HG03571 (cell line): Measurements from ENCODE around the gene KCTD21.

Experiments used
- ATAC-seq: cut with Tn5 transposase; IDR thresholded peaks from one replicate; pipeline ENCODE4 v1.9.1; 2021; ENCODE audit not compliant: unreplicated experiment

The KCTD21 gene

GRCh38 chr11:78202733-78203167 is 14.3 kb upstream of the KCTD21 start:
- ATAC-seq, result no peak

- ATAC-seq, result no peak
Observed at GRCh38 chr11:78201096-78201818, 12.8 kb upstream of the KCTD21 start.

DNA sequence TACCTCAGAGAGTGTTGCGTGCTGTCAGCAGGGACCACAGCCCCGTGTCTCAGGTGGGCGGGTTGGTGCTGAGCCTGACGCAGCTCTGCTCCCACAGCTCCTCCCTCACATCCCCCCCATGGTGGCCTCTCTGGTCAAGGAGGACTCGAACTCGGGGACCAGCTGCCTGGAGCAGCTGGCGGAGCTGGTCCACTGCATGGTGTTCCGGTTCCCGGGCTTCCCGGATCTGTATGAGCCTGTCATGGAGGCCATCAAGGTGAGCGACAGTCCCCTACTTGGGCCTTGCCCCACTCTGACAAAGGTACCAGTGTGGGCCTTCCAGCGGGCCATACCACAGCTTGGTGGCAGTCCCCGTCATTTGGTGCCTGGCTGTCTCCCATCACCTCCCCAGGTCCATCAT is 12.1 kb upstream of the KCTD21 start:
- no peak for ATAC-seq

DNA sequence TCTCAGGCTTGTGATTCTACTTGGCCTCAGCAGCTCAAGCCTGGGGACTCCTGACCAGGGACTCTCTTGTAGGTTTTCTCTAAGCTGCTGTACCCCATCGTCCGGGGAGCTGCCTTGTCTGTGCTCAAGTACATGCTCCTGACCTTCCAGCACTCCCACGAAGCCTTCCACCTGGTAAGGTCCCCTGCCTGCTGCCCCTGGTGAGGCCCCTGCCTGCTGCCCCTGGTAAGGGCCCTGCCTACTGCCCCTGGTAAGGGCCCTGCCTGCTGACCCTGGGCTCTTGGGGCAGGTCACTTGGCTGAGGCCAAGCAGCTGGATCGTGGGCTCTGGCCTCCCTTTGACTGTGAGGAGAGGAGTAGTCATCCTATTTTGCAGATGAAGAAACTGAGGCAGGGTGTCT is 11.6 kb upstream of the KCTD21 start:
- ATAC-seq, result no peak

DNA sequence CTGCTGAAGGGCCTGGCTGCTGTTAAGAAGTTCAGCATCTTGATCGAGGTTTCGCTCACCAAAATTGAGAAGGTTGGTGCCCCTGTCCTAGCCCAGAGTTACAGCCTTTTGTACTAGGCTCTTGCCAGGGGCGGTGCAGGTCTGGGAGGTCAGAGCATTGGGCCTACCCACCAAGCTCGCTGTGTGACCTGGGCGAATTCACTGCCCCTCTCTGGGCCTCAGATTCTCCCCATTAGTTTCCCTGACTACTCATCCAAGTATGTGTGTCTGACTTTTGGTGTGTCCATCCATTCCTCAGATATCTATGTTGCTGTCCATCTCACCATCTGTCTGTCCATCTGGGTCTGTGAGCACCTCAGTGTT is 11.2 kb upstream of the KCTD21 start:
- no peak for ATAC-seq

DNA sequence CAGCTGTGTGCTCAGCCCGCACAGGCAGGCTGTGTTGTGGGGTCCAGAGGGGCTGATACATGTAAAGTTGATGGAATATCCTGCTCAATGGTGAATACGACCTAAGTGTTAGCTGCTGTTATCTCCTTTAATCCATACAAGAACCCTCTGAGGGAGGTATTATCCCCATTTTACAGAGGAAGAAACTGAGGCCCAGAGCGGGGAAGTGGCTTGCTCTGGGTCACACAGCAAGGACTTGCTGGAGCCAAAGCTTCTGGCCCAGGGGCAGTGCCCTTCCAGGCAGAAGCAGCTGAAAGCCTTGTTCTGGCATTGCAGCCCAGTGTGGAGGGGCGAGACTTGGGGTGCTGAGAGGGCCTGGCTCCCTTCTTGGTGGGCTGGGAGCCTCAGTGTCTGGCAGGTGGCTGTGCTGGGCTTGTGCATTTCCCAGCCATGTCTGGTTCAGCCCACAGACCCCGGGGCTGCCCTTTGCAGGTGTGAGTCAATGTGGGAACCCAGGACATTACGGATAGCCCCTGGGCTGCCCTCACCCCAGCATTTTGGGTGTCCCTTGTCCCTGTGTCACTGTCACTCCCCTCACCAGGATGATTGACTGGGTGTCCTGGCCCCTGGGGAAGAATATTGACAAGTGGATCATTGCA is 10.7 kb upstream of the KCTD21 start:
- no peak for ATAC-seq

DNA sequence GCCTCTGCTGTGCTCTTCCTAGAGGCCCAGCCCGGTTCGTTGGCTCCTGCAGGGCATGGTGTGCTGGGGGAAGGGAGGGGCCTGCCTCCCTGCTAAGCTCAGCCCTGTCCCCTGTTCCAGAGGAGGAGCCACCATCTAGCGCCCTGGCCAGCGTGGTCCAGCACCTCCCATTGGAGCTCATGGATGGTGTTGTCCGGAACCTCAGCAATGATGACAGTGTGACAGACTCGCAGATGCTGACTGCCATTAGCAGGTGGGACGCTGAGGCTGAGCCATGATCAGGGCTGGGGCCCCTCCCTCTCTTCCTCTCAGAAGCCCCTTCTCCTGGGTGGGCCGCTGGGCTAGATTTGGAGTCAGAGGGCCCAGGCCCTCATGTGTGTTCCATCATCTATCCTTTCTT is 9.4 kb upstream of the KCTD21 start:
- ATAC-seq, result no peak

- ATAC-seq, result no peak
Observed at GRCh38 chr11:78196661-78197091, 8.2 kb upstream of the KCTD21 start.

DNA sequence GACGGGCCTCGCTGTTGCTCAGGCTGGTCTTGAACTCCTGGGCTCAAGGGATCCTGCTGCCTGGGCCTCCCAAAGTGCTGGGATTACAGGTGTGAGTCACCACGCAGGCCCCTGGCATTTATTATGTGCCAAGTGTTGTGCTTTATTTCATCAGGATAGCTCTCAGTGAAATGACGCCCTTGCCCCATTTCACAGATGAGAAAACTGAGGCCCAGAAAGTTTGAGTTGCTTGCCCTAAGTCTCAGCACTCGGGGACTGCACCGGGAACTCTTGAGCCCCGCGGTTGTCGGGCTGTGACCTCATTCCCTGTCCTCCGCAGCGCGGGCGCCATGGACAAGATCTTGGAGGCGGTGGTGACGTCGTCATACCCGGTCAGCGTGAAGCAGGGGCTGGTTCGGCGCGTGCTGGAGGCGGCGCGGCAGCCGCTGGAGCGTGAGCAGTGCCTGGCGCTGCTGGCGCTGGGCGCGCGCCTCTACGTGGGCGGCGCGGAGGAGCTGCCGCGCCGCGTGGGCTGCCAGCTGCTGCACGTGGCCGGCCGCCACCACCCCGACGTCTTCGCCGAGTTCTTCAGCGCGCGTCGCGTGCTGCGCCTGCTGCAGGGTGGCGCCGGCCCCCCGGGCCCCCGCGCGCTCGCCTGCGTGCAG is 7.6 kb upstream of the KCTD21 start:
- no peak for ATAC-seq

DNA sequence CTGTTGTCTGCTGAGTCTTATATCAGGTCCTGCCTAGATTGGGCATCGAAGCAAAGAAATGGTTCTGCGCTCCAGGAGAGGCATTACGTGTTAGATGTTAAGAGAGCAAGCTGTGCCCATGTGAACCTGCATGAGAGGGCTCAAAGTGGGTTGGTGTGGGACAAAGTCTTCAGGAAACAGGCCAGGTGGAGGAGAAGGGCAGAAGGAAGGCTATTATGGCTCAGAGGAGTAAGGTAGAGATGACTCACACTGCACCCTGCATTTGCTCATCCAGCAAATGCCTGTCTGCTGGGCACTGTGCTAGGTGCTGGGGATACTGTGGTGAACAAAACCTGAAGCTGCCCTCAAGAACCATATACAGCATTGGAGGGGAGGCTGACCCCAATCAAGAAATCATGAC is 6.1 kb upstream of the KCTD21 start:
- no peak for ATAC-seq

DNA sequence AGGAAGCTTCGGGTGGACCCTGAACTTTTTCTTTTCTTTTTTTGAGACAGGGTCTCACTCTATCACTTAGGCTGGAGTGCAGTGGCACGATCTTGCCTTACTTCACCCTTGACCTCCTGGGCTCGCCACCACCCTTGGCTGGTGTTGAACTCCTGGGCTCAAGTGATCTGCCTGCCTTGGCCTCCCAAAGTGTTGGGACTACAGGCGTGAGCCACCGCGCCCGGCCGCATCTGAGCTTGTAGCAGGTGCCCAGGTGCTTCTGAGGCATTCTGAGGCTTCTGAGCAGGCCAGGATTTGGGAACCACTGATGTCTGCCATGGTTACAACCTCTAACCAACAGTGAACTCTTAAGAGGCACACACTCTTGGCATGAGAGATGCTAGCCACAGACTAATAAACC is 5.4 kb upstream of the KCTD21 start:
- no peak for ATAC-seq

GRCh38 chr11:78192911-78193351 is 4.5 kb upstream of the KCTD21 start:
- ATAC-seq, result no peak

- no peak for ATAC-seq
Observed at GRCh38 chr11:78192223-78192719, 3.8 kb upstream of the KCTD21 start.

DNA sequence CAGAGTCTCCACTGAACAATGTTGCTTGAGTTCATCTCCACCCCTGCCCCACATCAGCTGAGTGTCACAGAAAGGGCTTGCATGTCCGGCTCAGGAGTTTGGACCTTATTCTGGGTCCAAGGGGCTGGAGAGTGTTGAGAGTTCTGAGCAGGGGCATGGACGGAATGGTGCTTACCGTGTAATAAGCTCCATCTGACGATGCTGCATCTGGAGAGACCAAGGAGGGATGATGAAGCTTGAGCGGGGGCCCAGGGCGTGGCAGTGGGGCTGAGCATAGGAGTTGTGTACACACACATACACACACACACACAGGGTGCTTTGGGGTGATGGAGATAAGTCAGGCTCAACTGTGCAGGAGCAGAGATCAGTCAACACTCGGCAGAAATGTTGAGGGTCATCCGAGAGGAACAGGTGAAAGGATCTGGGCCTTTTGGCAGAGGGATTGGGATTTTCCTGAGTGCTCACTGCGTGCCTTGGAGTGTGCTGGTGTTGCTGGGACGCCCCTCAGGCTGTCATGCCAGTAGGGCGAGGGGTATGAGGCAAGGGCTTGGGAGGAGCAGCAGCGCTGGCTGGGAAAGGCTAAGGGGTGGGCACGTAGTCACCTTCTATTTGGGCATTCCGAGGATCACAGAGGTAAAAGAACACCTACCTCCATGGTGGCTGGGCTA is 2.6 kb upstream of the KCTD21 start:
- no peak for ATAC-seq

- no peak for ATAC-seq
Observed at GRCh38 chr11:78190374-78190773, 1.9 kb upstream of the KCTD21 start.

DNA sequence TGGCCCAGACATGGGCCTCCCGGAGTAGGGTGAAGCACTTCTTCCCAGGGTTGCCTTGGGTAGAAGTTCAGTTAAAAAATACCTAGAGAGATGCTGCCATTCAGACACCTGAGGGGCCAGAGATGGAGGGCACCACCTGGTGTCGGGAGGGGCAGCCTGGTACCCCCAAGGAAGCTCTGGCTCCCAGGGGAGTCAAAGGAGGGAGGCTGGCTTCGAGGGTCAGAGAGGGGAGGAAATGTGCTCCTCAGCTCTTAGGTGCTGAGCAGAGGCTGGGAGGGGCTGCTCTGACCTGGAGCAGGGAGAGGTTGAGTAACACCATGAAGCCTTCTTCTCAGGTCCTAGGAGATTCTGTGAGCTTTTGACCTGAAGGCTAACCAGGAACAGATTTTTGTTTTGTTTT is 1.4 kb upstream of the KCTD21 start:
- ATAC-seq, result no peak

- ATAC-seq, result no peak
Observed at GRCh38 chr11:78189174-78189724, 823 bp upstream of the KCTD21 start.

DNA sequence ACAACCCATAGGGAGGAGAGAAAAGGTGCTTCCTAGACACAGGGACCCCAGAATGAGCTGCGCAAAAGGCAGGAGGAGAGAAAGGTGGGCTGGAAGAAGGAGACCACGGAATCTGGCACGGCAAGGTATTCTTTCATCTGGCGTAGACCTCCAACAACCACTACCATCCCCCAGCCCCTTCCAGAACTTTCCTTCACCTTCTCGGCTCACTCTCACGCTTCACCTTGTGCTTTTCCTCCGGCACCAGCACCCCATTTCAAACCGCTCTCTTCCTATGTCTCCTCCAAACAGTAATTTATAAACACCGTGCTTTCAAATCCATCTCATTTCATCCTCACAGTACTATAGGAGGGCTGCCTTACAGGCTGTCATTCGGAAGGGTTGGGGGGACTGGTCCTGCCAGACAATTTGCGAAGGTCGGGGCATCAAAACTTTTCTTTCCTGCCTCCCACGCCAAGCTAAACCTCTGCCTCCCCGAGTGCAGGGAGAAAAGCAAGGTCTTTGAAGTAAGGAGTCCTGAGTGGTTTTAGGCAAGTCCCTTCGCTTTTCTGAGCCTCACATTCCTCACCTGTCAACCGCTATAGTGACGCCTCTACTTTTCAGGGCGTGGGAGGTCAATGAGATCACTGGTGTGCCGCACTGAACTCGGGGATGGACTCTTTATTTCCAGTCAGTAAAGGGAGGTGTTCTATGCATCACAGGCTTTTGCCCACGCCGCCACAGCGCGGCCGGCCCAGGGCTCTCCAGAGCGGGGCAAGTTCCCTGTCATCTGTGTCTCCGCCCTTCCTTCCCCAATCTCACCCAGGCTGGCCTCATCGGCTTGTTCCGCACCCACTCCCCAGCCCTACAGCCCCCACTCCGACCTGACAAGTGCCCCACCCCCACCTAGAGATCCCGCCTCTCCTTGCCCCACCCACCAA is 800 bp downstream of the KCTD21 start:
- ATAC-seq, result peak; percentile 3

GRCh38 chr11:78181185-78181584 is 7.2 kb downstream of the KCTD21 start:
- ATAC-seq, result no peak

DNA sequence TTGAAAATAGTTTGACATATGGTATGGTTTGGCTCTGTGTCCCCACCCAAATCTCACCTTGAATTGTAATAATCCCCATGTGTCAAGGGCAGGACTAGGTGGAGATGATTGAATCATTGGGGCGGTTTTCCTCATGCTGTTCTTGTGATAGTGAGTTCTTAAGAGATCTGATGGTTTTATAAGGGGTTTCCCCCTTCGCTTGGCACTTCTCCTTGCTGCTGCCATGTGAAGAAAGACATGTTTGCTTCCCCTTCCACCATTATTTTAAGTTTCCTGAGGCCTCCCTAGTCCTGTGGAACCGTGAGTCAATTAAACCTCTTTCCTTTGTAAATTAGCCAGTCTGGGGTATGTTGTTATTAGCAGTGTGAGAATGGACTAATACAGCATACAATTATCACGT is 7.7 kb downstream of the KCTD21 start:
- ATAC-seq, result no peak
